GM23338 (cell line): ENCODE results near the gene RYR1. TPM values are rescaled to one million over a fixed set of nuclear protein-coding genes. Genes with fewer than 3 reads are reported as not detected.
A peak's percentile ranks its signal among the peaks of the same experiment; 100 is the strongest.

Experiments used
- ATAC-seq: fragments of 200-7000 bp; cut with Tn5 transposase; 3 replicates; pipeline ENCODE4 v1.9.1; 2020
- DNase-seq: peaks from one replicate; pipeline ENCODE4 v3.0.0-alpha.2; 2015; ENCODE audit warnings: low spot score
- H2AFZ ChIP-seq: fragments of 200-600 bp; sonication (generic); 2 replicates; pipeline ENCODE4 v1.8.0; 2016; ENCODE audit warnings: antibody characterized with exemption, mild to moderate bottlenecking, moderate library complexity
- H3F3A ChIP-seq: fragments of 200-600 bp; sonication (generic); replicated peaks from 2 replicates; pipeline ENCODE4 v1.8.0; 2017; ENCODE audit warnings: antibody characterized with exemption, mixed run types, low read depth
- H3K27ac ChIP-seq: fragments of 200-600 bp; sonication (generic); 2 replicates; pipeline ENCODE4 v1.6.1; 2016; ENCODE audit warnings: low read depth
- H3K27me3 ChIP-seq: fragments of 200-600 bp; sonication (generic); 2 replicates; pipeline ENCODE4 v1.8.0; 2016; ENCODE audit warnings: mild to moderate bottlenecking, mixed run types, moderate library complexity; ENCODE audit not compliant: insufficient read depth
- H3K36me3 ChIP-seq: fragments of 200-600 bp; sonication (generic); 2 replicates; pipeline ENCODE4 v1.8.0; 2016; ENCODE audit warnings: mild to moderate bottlenecking; ENCODE audit not compliant: insufficient read depth
- H3K4me1 ChIP-seq: fragments of 200-600 bp; sonication (generic); 2 replicates; pipeline ENCODE4 v1.8.0; 2016; ENCODE audit warnings: mild to moderate bottlenecking, moderate library complexity; ENCODE audit not compliant: insufficient read depth
- H3K4me2 ChIP-seq: fragments of 200-600 bp; sonication (generic); 2 replicates; pipeline ENCODE4 v1.7.1; 2017; ENCODE audit warnings: mixed run types
- H3K4me3 ChIP-seq: fragments of 200-600 bp; sonication (generic); 2 replicates; pipeline ENCODE4 v1.6.1; 2016; ENCODE audit warnings: mixed run types
- H3K79me2 ChIP-seq: fragments of 200-600 bp; sonication (generic); replicated peaks from 2 replicates; pipeline ENCODE4 v1.8.0; 2017; ENCODE audit warnings: mild to moderate bottlenecking; ENCODE audit not compliant: insufficient read depth
- H3K9me2 ChIP-seq: fragments of 200-600 bp; sonication (generic); 2 replicates; pipeline ENCODE4 v1.8.0; 2017; ENCODE audit not compliant: insufficient read depth
- H4K20me1 ChIP-seq: fragments of 200-600 bp; sonication (generic); replicated peaks from 2 replicates; pipeline ENCODE4 v1.8.0; 2017; ENCODE audit warnings: mild to moderate bottlenecking; ENCODE audit not compliant: insufficient read depth
- H3K27ac Mint-ChIP-seq: 2 replicates; pipeline ENCODE4 v1.8.0; 2020; ENCODE audit warnings: inconsistent platforms, mild to moderate bottlenecking, moderate library complexity, mixed read lengths
- H3K27me3 Mint-ChIP-seq: 3 replicates; pipeline ENCODE4 v1.8.0; 2022; ENCODE audit warnings: low read depth, mild to moderate bottlenecking, moderate library complexity, mixed read lengths, inconsistent platforms; ENCODE audit not compliant: insufficient read depth, poor library complexity
- H3K36me3 Mint-ChIP-seq: 3 replicates; pipeline ENCODE4 v1.8.0; 2021; ENCODE audit warnings: low read depth, mild to moderate bottlenecking, inconsistent platforms, moderate library complexity, mixed read lengths
- H3K4me1 Mint-ChIP-seq: 3 replicates; pipeline ENCODE4 v1.8.0; 2020; ENCODE audit warnings: mild to moderate bottlenecking, inconsistent platforms, mixed read lengths
- H3K4me3 Mint-ChIP-seq: 3 replicates; pipeline ENCODE4 v1.8.0; 2021; ENCODE audit warnings: moderate library complexity, mild to moderate bottlenecking, inconsistent platforms, mixed read lengths
- H3K9me3 Mint-ChIP-seq: 3 replicates; pipeline ENCODE4 v1.8.0; 2020; ENCODE audit warnings: moderate library complexity, mild to moderate bottlenecking, inconsistent platforms, mixed read lengths
- CREB1 ChIP-seq: fragments of 250-450 bp; sonication (Bioruptor Pico); IDR thresholded peaks from 2 replicates; pipeline ENCODE4 v1.5.0; 2020; ENCODE audit warnings: low read depth, mild to moderate bottlenecking, moderate library complexity
- CTCF ChIP-seq, 2 experiments: fragments of 200-600 bp in 1 of 2; sonication (generic) in 1 of 2; conservative IDR thresholded peaks; 2 replicates each; pipeline versions ENCODE4 v1.5.1 to v1.6.1; 2016 to 2017; ENCODE audit warnings: antibody characterized with exemption in 2 of 2, low read depth in 2 of 2, mild to moderate bottlenecking in 2 of 2, moderate library complexity in 1 of 2
- EZH2 ChIP-seq: fragments of 200-600 bp; sonication (generic); IDR thresholded peaks from one replicate; pipeline ENCODE4 v1.8.0; 2017; ENCODE audit warnings: antibody characterized with exemption, mild to moderate bottlenecking, low read depth; ENCODE audit not compliant: unreplicated experiment
- EZH2phosphoT487 ChIP-seq: fragments of 200-600 bp; sonication (generic); IDR thresholded peaks from one replicate; pipeline ENCODE4 v1.8.1; 2018; ENCODE audit warnings: antibody characterized with exemption; ENCODE audit not compliant: unreplicated experiment
- JUNB ChIP-seq: IDR thresholded peaks from one replicate; pipeline ENCODE4 v1.6.1; 2016; ENCODE audit warnings: antibody characterized with exemption; ENCODE audit not compliant: unreplicated experiment
- NANOG ChIP-seq: IDR thresholded peaks from 2 replicates; pipeline ENCODE4 v1.6.1; 2016; ENCODE audit warnings: antibody characterized with exemption, borderline replicate concordance
- POLR2AphosphoS5 ChIP-seq: IDR thresholded peaks from 2 replicates; pipeline ENCODE4 v1.6.1; 2016; ENCODE audit warnings: antibody characterized with exemption, low read depth
- STAT1 ChIP-seq: IDR thresholded peaks from one replicate; pipeline ENCODE4 v1.6.1; 2016; ENCODE audit warnings: antibody characterized with exemption; ENCODE audit not compliant: unreplicated experiment
- ZNF114 ChIP-seq: fragments of 250-450 bp; sonication (Bioruptor Pico); IDR thresholded peaks from 2 replicates; pipeline ENCODE4 v1.5.0; 2020; ENCODE audit warnings: mild to moderate bottlenecking, moderate library complexity
- ZNF462 ChIP-seq: fragments of 250-450 bp; sonication (Bioruptor Pico); IDR thresholded peaks from 2 replicates; pipeline ENCODE4 v1.5.0; 2020; ENCODE audit warnings: mild to moderate bottlenecking, moderate library complexity
- polyA plus RNA-seq: library from polyadenylated mRNA; unstranded; fragments of >200 nt; fragmentation: Nextera tagmentation; extraction: Ambion mirVana; gene quantifications from 2 replicates; pipeline ENCODE4 v1.2.1, GENCODE V29; 2016
- total RNA-seq: library from RNA; depleted of rRNA; stranded (reverse); fragments of >200 nt; shearing (Covaris generic); gene quantifications from 2 replicates; pipeline ENCODE4 v1.2.3, GENCODE V29; 2014

The RYR1 gene
- total and polyA plus RNA-seq, 2 experiments from 2014 or later = 4.0 to 26.7 TPM

DNA sequence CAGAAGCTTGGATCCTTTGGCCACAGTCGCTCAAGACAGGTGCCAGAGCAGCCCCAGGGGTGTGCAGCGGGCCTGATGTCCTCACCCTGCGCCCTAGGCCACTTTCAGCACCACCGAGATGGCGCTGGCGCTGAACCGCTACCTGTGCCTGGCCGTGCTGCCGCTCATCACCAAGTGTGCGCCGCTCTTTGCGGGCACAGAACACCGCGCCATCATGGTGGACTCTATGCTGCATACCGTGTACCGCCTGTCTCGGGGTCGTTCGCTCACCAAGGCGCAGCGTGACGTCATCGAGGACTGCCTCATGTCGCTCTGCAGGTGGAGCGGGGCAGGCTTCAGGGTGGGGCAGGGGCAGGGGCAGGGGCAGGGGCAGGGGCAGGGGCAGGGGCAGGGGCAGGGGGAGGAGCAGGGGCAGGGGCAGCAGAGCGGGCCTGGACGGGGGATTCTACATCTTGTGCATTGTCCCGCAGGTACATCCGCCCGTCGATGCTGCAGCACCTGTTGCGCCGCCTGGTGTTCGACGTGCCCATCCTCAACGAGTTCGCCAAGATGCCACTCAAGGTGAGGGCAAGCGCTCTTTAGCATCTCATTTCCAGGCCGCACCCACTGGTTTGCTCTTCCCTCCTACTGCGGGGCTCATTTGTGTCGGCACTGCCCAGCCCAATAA is 69.1 kb downstream of the RYR1 start (continued):
- peak in 1 of 2 experiments; percentile 28; a peak in 1 of 4 replicates for TF ChIP-seq CTCF (conservative IDR thresholded peaks at IDR 0.05; ENCODE audit: low read depth in 2 of 2)
- TF ChIP-seq CREB1 (CRISPR knock-in tag) = no peak
- TF ChIP-seq STAT1 = no peak

DNA sequence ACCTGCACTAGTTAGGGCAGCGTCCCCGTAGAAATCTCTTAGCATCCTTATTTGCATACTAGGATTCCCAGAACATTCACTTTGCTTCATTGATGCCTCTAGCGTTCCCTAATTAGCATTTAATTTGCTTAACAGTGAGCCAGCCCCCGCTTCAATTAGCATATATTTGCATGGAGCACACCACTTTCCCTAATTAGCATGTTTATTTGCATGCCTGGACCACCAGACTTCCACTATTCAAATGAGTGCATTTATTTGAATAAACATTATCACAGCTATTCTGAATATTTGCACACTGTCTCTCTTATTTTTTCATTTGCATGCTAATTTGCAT is 69.6 kb downstream of the RYR1 start:
- peaks cover 19% of the 10 kb centered on the region for H3K27me3 Mint-ChIP-seq
- TF ChIP-seq ZNF114 (CRISPR knock-in tag) (no peak), EZH2phosphoT487 (no peak), NANOG (no peak), ZNF462 (CRISPR knock-in tag) (no peak), POLR2AphosphoS5 (no peak), STAT1 (no peak), CTCF (conservative IDR thresholded peaks at IDR 0.05; ENCODE audit: low read depth in 2 of 2) (no peak), JUNB (no peak), EZH2 (no peak)

More for the DNA sequence above, 69.6 kb downstream of the RYR1 start:
- Histone ChIP-seq H3K4me3 (no peak overlapping the region), H3K79me2 (no peaks in the 10 kb centered on the region), H3K36me3 (peaks cover 15% of the 10 kb centered on the region), H4K20me1 (no peaks in the 10 kb centered on the region; the same call in 1 of the 2 replicates), H3K4me1 (no peaks in the 10 kb centered on the region; the same call in 1 of the 2 replicates), H3K27ac (no peak overlapping the region), H3K27me3 (no peaks in the 10 kb centered on the region), H3K9me2 (peaks cover 3% of the 10 kb centered on the region; the same call in 1 of the 2 replicates), H2AFZ (no peak overlapping the region), H3K4me2 (no peak overlapping the region), H3F3A (peaks cover 22% of the 10 kb centered on the region; the same call in 1 of the 2 replicates)
- peaks cover 10% of the 10 kb centered on the region; the same call in 2 of the 3 replicates for H3K4me1 Mint-ChIP-seq
- H3K4me3 Mint-ChIP-seq = no peak overlapping the region
- H3K9me3 Mint-ChIP-seq = no peaks in the 10 kb centered on the region; the same call in 1 of the 3 replicates
- no peak for DNase-seq
- H3K36me3 Mint-ChIP-seq = peaks cover 83% of the 10 kb centered on the region
- H3K27ac Mint-ChIP-seq = no peak overlapping the region
- no peak for ATAC-seq
